RWPE2 (cell line): ENCODE results near the gene ITGA8.
"Not testable (repeated sequence)": the region's sequence is repeated elsewhere in the genome, so short reads cannot be mapped to it uniquely, and the experiment has no call there.

Experiments
- ATAC-seq: fragments of 200-7000 bp; cut with Tn5 transposase; 3 replicates; pipeline ENCODE4 v1.9.1; 2021; ENCODE audit warnings: low read depth
- DNase-seq: peaks from one replicate; pipeline ENCODE4 v3.0.0-alpha.2; 2020; ENCODE audit warnings: low spot score
- H3K27ac ChIP-seq: fragments of 450-650 bp; 2 replicates; pipeline ENCODE4 v1.5.1; 2017; ENCODE audit warnings: mild to moderate bottlenecking; ENCODE audit not compliant: poor library complexity, severe bottlenecking
- H3K27me3 ChIP-seq: fragments of 250-450 bp; sonication (Bioruptor Pico); 2 replicates; pipeline ENCODE4 v1.5.1; 2021; ENCODE audit warnings: mild to moderate bottlenecking, moderate library complexity; ENCODE audit not compliant: insufficient read depth, poor library complexity, severe bottlenecking
- H3K36me3 ChIP-seq: fragments of 250-450 bp; sonication (Bioruptor Pico); 2 replicates; pipeline ENCODE4 v1.5.1; 2020; ENCODE audit warnings: low read depth, mild to moderate bottlenecking, moderate library complexity
- H3K4me1 ChIP-seq: fragments of 250-450 bp; sonication (Bioruptor Pico); 2 replicates; pipeline ENCODE4 v1.5.1; 2021; ENCODE audit warnings: mild to moderate bottlenecking, moderate library complexity; ENCODE audit not compliant: insufficient read depth, poor library complexity, severe bottlenecking
- H3K4me3 ChIP-seq: fragments of 250-450 bp; sonication (Bioruptor Pico); 2 replicates; pipeline ENCODE4 v1.5.1; 2021; ENCODE audit warnings: mild to moderate bottlenecking, moderate library complexity; ENCODE audit not compliant: severe bottlenecking
- H3K9me3 ChIP-seq: fragments of 250-450 bp; sonication (Bioruptor Pico); 2 replicates; pipeline ENCODE4 v1.5.1; 2021; ENCODE audit warnings: mild to moderate bottlenecking, moderate library complexity; ENCODE audit not compliant: severe bottlenecking
- CTCF ChIP-seq: fragments of 450-650 bp; IDR thresholded peaks from one replicate; pipeline ENCODE4 v1.5.1; 2017; ENCODE audit warnings: mild to moderate bottlenecking, moderate library complexity; ENCODE audit not compliant: poor library complexity, severe bottlenecking

ITGA8 gene

GRCh38 chr10:15543994-15544393 is 175.7 kb downstream of the ITGA8 start:
- ATAC-seq, result no peak
- H3K4me1 ChIP-seq, result no peaks in the 10 kb centered on the region
- no peaks in the 10 kb centered on the region for H3K27me3 ChIP-seq
- DNase-seq, result no peak
- TF ChIP-seq CTCF, result no peak
- no peak overlapping the region for H3K4me3 ChIP-seq
- no peaks in the 10 kb centered on the region for H3K9me3 ChIP-seq
- H3K27ac ChIP-seq, result no peak overlapping the region
- H3K36me3 ChIP-seq, result no peaks in the 10 kb centered on the region

- H3K4me3 ChIP-seq, result no peak overlapping the region
- H3K9me3 ChIP-seq, result no peaks in the 10 kb centered on the region
- DNase-seq, result no peak
- H3K36me3 ChIP-seq, result no peaks in the 10 kb centered on the region
- H3K27me3 ChIP-seq, result no peaks in the 10 kb centered on the region
- no peaks in the 10 kb centered on the region for H3K4me1 ChIP-seq
- no peak for TF ChIP-seq CTCF
- no peak overlapping the region for H3K27ac ChIP-seq
- ATAC-seq, result no peak
These were observed 176.9 kb downstream of the ITGA8 start for GRCh38 chr10:15542817-15543216.

GRCh38 chr10:15541376-15541775 is 178.3 kb downstream of the ITGA8 start:
- DNase-seq, result no peak
- Histone ChIP-seq H3K27me3 (no peaks in the 10 kb centered on the region), H3K36me3 (no peaks in the 10 kb centered on the region), H3K9me3 (no peaks in the 10 kb centered on the region), H3K4me1 (no peaks in the 10 kb centered on the region), H3K4me3 (no peak overlapping the region), H3K27ac (no peak overlapping the region)
- no peak for TF ChIP-seq CTCF
- ATAC-seq, result no peak

- ATAC-seq (no peak), DNase-seq (no peak)
- no peaks in the 10 kb centered on the region for H3K9me3 ChIP-seq
- no peak overlapping the region for H3K27ac ChIP-seq
- no peaks in the 10 kb centered on the region for H3K36me3 ChIP-seq
- no peaks in the 10 kb centered on the region for H3K27me3 ChIP-seq
- H3K4me3 ChIP-seq, result no peak overlapping the region
- TF ChIP-seq CTCF, result no peak
- no peaks in the 10 kb centered on the region for H3K4me1 ChIP-seq
These were observed 179.0 kb downstream of the ITGA8 start for GRCh38 chr10:15540727-15541126.

- DNase-seq (no peak), ATAC-seq (no peak)
- Histone ChIP-seq H3K9me3 (no peaks in the 10 kb centered on the region), H3K4me3 (no peak overlapping the region), H3K27ac (no peak overlapping the region), H3K36me3 (no peaks in the 10 kb centered on the region), H3K4me1 (no peaks in the 10 kb centered on the region), H3K27me3 (no peaks in the 10 kb centered on the region)
- no peak for TF ChIP-seq CTCF
These were observed 180.5 kb downstream of the ITGA8 start for GRCh38 chr10:15539262-15539661.

- not testable (repeated sequence) for H3K4me1 ChIP-seq, ATAC-seq, H3K36me3 ChIP-seq, H3K4me3 ChIP-seq, DNase-seq, H3K27ac ChIP-seq, H3K27me3 ChIP-seq, H3K9me3 ChIP-seq
These were observed 184.7 kb downstream of the ITGA8 start for GRCh38 chr10:15534928-15535538.
